HG03066 (cell line): ENCODE results near the gene CCDC180.
"Not testable (repeated sequence)": the region's sequence is repeated elsewhere in the genome, so short reads cannot be mapped to it uniquely, and the experiment has no call there.

Source experiments
- ATAC-seq: cut with Tn5 transposase; IDR thresholded peaks from one replicate; pipeline ENCODE4 v1.9.1; 2021; ENCODE audit warnings: low read depth; ENCODE audit not compliant: unreplicated experiment

CCDC180 gene

DNA sequence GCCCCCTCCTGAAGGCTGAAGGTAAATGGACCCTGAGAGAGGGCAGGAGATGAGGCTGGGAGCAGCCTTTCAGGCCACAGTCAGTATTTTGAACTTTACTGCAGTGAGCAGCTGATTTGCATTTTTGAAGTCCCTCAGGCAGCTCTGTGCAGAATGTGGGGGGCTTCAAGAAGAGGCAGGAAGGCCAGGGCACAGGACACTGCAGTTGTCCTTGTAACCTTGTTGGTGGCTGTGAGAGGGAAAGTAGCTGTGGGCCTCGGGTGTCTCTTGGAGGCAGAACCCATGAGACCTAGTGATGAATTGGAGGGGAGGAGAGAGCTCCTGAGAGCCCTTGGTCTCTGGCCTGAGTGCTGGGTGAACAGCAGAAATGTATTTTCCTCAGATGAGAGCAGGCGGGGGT, 2.6 kb downstream of the CCDC180 start:
- no peak for ATAC-seq

DNA sequence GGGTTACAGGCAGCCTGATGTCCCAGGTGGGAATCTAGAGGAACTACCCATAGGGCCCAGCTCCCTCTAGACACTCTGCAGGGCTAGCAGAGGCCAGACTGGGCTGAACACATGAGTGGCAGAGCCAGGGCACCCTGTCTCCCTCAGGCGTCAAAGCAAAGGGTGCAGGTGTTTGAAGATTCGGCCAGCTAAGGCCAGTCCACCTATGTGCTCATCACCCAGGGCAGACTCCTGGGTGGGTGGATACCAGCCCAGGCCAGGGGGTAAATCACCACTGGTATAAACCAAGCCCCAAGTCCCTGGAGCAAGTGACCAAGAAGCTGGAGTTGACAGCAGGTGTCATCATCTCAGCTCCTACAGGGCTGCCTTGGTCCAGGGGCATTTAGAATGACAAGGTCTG, 3.4 kb downstream of the CCDC180 start:
- ATAC-seq: no peak

DNA sequence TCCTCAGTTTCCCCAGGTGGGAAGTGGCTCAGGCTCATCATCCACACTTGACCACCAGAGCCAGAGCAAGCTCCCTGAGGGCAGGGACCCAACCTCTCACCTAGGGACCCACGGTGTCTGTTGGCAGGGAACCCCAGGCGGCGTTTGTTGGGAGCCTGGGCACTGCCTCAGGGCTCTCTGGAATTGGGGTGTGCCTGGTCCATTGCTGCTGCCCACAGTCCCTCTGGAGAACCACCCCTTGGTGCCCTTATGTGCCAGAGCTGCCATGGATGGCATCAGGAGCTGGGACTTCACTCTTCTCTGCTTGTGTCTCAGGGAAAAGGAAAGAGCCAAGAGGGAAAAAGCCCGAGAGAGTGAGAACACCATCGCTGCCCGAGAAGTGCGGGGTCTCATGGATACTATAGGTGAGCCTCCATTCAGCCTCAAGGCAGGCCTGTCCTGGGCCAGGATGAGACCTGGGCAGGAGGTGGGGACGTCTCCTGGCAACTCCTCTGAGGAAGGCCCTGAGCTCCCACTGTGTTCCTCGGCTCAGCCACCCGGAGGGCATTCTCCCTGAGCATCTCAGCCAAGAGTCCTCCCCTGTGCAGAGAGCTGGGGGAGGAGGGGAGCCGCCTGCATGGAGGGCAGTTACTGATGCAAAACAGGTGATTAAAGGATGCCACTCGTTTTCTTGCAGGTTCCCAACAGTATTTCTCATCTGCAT, 4.5 kb downstream of the CCDC180 start:
- no peak for ATAC-seq

DNA sequence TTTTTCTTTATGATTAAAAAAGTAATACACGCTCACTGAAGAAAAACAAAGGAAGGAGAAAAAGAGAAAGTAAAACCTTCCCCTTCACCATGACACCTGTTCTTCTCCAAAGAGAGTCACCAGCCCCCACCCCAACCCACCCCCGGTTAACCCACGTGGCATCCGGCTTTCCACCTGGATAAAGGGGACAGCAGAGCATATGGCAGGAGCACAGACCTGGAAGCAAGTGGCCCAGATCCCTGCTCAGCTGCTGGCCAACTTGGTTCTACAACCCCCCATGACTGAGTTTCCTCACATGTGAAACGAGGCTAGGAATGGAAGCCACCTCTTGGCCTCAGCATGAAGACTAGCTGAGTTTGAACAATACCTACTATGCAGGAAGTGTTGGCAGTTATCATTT, 5.1 kb downstream of the CCDC180 start:
- ATAC-seq: no peak

DNA sequence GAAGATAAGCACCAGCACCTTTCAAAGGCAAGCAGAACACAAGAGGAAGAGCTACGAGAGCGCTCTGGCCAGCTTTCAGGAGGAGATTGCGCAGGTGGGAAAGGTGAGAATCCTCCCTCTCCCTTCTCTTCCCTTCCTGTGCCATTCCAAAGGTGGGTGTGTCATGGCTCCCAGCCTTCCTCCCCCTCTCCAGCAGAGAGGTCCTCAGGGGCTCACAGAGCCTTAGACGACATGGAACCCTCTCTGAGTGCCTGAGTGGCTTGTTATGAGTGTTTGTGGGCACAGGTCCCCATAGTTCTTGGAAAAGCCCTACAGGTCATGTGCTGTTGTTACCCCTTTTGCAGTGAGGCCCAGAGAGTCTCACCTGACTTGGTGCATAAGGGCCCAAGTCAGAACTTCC, 5.8 kb downstream of the CCDC180 start:
- ATAC-seq: no peak

GRCh38 chr9:97313746-97314145, 6.3 kb downstream of the CCDC180 start:
- ATAC-seq: no peak

DNA sequence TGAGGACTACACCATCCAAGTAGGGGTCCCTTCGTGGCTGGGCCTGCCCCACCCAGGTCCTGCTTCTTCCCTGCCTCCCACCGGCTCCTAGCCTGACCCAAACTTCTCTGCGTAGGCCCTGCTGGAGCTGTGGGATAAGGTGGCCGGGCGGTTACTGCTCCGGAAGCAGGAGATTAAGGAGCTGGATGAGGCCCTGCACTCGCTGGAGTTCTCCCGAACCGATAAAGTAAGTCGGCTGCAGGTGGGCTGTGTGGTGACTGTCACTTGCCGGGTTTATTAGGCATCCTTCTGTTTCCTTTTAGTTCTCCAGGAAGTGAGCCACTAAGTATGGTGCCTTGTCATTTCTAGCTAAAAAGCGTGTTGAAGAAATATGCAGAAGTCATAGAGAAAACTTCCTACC, 7.0 kb downstream of the CCDC180 start:
- no peak for ATAC-seq

DNA sequence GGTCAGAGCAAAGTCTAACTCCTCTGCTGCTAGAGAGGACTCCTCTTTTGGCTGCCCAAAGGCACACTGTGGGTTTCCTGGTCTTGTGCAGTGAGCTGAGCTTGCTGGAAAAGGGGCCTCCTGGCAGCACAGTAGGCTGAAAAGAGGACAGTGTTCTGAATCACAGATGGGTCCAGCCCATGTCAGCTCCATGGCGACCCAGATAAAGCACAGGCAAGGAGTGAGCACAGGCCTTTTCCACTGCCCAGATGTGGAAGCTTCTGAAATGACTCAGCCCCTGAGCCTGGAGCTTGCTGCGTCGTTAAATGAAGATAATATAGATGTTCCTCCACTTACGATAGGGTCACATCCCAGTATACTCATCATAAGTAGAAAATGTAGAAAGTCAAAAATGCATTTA, 8.1 kb downstream of the CCDC180 start:
- ATAC-seq: no peak

DNA sequence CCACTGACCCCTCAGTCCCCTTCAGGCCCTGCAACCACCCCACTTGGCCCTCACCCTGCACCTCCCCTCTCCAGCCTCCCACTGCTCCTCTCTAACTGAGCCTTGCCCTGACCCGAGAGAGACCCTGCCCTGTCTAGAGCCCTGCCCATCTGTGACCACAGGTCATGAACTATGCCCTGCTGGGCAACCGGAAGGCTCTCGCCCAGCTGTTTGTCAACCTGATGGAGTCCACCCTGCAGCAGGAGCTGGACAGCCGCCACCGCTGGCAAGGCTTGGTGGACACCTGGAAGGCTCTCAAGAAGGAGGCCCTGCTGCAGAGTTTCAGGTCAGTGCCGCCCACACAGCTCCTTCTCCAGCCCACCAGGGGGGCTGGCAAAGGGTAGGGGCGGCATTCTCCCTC, 9.4 kb downstream of the CCDC180 start:
- no peak for ATAC-seq

DNA sequence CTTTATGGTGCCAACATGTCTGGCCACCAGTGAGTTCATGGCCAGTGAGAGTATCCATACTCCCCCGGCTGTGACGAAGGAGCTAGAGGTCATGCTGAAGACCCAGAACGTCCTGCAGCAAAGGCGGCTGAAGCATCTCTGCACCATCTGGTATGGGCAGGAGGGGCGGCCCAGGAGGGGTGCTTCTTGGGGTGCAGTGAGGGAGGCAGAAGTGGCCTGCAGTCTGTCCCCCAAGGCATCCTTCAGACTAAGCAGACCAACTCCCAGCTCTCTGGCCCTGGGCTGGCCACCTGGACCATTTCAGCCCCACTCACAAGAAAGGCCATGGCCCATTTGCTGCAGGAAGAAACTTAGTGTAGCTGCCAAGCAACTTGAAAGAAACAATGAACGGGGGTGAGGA, 11.0 kb downstream of the CCDC180 start:
- no peak for ATAC-seq

DNA sequence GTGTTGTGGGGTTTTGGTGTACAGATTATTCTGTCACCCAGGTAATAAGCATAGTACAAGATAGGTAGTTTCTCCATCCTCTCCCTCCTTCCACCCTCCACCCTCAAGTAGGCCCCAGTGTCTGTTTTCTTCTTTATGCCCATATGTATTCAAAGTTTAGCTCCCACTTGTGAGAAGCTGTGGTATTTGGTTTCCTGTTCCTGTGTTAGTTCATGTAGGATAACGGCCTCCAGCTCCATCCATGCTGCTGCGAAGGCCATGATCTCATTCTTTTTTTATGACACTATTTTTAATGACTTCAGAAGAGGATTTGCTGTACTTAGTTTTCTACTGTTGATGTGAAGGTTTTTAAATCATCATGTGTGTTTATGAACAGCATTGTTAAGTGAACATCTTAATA, 11.9 kb downstream of the CCDC180 start:
- no peak for ATAC-seq

- no peak for ATAC-seq
Measured at GRCh38 chr9:97320080-97320642, 12.7 kb downstream of the CCDC180 start.

GRCh38 chr9:97321251-97321650, 13.8 kb downstream of the CCDC180 start:
- ATAC-seq: no peak

DNA sequence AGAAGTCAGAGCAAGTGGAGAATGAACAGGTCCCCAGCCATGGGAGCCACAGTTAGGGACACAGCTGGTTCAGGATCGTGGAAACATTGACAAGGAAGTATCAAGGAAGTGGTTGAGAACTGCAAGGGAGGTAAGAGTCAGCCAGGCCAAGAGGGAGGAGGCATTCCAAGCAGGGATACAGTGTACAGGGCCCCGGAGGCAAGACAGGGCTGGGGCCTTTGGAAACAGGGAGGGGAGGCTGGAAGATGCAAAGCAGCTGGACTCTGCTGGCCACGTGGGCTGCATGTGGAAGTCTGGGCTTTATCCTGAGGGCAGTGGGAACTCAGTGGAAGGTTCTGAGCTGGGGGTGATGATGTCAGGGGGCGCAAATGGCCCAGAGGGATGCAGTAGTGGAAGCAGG, 14.2 kb downstream of the CCDC180 start:
- no peak for ATAC-seq

GRCh38 chr9:97322105-97322504, 14.6 kb downstream of the CCDC180 start:
- no peak for ATAC-seq

DNA sequence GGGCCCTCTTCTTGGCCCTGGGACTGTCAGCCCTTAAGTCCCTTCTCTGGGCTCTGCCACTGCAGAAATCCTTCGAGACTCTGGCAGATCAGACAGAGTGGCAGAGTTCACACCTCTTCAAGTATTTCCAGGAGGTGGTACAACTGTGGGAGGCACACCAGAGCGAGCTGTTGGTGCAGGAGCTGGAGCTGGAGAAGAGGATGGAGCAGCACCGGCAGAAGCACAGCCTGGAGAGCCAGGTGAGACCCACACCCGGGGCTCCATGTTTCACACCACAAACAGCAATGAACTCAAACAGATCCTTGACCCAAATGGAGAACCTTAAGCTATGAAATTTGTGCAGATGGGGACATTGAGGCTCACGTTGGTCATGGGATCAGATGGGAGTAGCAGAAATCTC, 17.5 kb downstream of the CCDC180 start:
- no peak for ATAC-seq

DNA sequence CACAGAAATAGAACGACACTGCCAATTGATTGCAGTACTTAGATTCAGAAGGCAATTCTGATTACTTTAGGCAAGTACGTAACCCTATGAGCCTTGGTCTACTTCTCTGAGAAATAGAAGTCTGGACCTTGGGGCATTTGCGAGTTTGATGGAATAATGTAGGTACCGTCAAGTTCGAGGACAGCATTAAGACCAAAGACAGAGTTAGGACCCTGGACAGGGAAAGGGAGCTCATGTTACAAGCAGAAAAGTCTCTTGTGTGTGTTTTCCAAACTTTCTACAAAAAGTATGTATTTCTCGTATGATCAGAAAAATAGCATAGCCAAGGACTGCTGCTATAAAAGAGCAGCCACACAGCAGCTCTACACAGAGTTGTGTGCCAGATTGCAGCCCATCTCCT, 20.1 kb downstream of the CCDC180 start:
- no peak for ATAC-seq

DNA sequence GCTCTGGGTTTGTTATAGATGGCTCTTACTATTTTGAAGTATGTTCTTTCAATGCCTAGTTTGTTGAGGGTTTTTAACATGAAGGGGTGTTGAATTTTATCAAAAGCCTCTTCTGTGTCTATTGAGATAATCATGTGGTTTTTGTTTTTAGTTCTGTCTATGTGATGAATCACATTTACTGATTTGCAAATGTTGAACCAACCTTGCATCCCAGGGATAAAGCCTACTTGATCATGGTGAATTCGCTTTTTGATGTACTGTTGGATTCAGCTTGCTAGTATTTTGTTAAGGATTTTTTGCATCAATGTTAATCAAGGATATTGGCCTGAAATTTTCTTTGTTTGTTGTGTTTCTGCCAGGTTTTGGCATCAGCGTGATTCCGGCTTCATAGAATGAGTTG, 25.5 kb downstream of the CCDC180 start:
- no peak for ATAC-seq

- not testable (repeated sequence) for ATAC-seq
Measured at GRCh38 chr9:97335622-97336021, 28.2 kb downstream of the CCDC180 start.

DNA sequence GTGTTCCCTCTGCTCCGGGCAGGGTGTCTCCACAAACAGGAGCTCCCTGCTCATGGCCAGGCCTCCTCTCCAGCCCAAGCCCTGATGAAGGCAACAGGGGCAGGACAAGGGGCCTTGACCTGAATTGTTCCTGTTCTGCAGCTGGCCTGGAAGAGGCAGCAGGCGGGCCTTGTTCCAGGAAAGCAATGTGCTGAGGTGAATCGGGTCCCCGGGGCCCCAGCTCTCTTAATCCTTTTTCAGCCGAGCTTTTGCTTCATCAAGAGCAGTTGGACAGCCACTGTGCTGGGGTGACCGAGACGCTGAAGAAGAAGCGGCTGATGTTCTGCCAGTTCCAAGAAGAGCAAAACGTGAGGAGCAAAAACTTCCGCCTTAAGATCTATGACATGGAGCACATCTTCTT, 41.4 kb downstream of the CCDC180 start:
- no peak for ATAC-seq

GRCh38 chr9:97349400-97349799, 41.9 kb downstream of the CCDC180 start:
- no peak for ATAC-seq

DNA sequence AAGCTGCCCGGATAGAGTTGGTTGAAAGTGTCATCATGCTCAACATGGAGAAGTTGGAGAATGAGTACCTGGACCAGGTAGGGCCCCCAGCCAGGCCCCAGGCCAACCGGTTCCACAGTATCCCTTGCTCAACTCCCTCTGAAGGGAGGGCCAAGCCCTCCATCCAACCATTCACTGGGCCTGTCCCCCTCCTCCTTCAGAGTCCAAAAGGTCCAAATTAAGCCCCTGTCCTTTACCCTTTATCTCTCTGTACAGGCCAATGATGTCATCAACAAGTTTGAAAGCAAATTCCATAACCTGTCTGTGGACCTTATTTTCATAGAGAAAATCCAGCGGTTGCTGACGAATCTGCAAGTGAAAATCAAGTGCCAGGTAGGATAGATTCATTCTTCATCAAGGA, 47.2 kb downstream of the CCDC180 start:
- no peak for ATAC-seq

DNA sequence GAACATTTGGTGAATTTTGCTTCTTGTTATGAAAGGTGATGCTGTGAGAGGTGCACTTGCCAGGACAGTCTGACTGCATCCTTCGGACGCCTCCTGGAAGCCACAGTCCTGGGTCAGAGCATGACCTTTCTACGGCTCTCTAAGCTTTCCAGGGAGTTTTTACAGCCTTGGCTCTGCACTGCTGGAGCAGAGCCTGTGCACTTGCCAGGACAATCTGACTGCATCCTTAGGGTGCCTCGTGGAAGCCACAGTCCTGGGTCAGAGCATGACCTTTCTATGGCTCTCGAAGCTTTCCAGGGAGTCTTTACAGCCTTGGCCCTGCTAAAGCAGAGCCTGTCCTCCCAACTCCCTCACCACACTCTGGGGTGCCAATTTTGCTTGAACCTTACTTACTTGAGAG, 49.6 kb downstream of the CCDC180 start:
- ATAC-seq: no peak
